H1 (cell line): ENCODE data around the gene VAV2. TPM values are rescaled to one million over a fixed set of nuclear protein-coding genes. Genes with fewer than 3 reads are reported as not detected.

Experiments used
- BRCA1 ChIP-seq: IDR thresholded peaks from 2 replicates; pipeline ENCODE4 v1.6.1; 2012; ENCODE audit warnings: low read depth, low read length, improper control_type of control experiment
- EGR1 ChIP-seq: IDR thresholded peaks from 2 replicates; pipeline ENCODE4 v1.6.1; 2011; ENCODE audit warnings: low read depth, low read length, borderline replicate concordance
- KDM1A ChIP-seq: fragments of 200-600, 300-600 bp; sonication (generic); IDR thresholded peaks from 2 replicates; pipeline ENCODE4 v1.7.1; 2016; ENCODE audit warnings: mild to moderate bottlenecking, low read length, borderline replicate concordance
- RBBP5 ChIP-seq: IDR thresholded peaks from 2 replicates; pipeline ENCODE4 v1.7.1; 2012; ENCODE audit warnings: low read depth, mild to moderate bottlenecking, inconsistent platforms, low read length, moderate library complexity, borderline replicate concordance
- TAF1 ChIP-seq: IDR thresholded peaks from 2 replicates; pipeline ENCODE4 v1.6.1; 2011; ENCODE audit warnings: mild to moderate bottlenecking, low read depth, low read length
- TBP ChIP-seq: IDR thresholded peaks from 2 replicates; pipeline ENCODE4 v1.6.1; 2011; ENCODE audit warnings: low read depth, low read length, improper control_type of control experiment
- TEAD4 ChIP-seq: IDR thresholded peaks from 2 replicates; pipeline ENCODE4 v1.6.1; 2012; ENCODE audit warnings: low read depth, low read length, inconsistent platforms, mixed read lengths
- polyA plus RNA-seq, 7 experiments: library from polyadenylated mRNA; depleted of rRNA in 3 of 7; stranded (reverse) in 5 of 7; unstranded in 2 of 7; fragments of >200 nt in 5 of 7; fragments of 200-250 nt in 2 of 7; gene quantifications; 1 replicate in 5 of 7; 2 replicates in 1 of 7; 4 replicates in 1 of 7; pipeline versions ENCODE4 v1.2.1 to v1.2.3, GENCODE V29; 2011 to 2013; ENCODE audit warnings: missing spikeins in 2 of 7, mixed read lengths in 2 of 7
- total RNA-seq: library from RNA; stranded (reverse); fragmentation: NEBNext Ultra II Directional; extraction: Animal tissue kit (Norgen Biotek cat#: 25700); gene quantifications from 2 replicates; pipeline ENCODE4 v1.2.1, GENCODE V29; 2021
- TF ChIP-seq, protein P1 (sequence below): fragments of 300-600 bp; sonication (generic); IDR thresholded peaks from 2 replicates; pipeline ENCODE4 v1.7.1; 2012; ENCODE audit warnings: low read length, moderate library complexity, mild to moderate bottlenecking, inconsistent platforms; ENCODE audit not compliant: insufficient replicate concordance

Gene VAV2
- total and polyA plus RNA-seq, 2 of the 8 experiments (the other 6 are each of a cell fraction or from before 2014, with no cell fraction given) = 13.6 to 37.6 TPM

DNA sequence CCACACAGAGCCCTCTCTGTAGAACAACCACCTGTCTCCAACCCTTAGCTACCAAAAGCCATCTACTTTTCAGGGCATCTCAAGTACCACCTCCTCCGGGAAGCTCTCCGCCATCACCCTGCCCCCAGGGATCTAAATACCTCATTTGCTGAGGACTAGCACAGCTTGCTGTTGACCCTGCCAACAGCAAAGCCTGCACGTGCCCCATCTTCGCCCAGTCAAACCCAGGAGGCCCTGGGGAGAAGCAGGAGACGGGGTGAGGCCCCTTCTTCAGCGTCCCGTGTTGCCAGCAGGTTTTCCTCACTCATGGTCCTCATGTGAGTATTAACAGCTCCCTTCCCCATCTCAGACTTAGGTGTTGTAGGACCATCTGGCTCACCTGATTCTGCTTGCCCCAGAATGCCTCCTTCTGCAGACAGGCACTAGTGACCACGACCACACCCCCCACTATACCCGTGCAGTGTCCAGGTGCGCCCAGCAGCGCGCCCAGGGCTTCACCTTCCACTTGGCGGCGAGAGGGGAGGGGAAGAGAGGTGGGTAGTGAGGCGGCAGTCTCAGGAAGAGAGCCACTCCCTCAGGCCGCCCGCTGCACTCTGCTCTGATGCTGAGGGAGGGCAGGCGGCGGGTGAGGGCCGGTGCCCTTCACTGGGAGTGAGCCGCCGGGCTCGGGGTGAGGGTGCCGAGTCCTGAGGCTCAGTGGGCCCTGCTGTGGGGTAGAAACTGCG, 11.1 kb downstream of the VAV2 start (continued):
- TF ChIP-seq, protein P1, sequence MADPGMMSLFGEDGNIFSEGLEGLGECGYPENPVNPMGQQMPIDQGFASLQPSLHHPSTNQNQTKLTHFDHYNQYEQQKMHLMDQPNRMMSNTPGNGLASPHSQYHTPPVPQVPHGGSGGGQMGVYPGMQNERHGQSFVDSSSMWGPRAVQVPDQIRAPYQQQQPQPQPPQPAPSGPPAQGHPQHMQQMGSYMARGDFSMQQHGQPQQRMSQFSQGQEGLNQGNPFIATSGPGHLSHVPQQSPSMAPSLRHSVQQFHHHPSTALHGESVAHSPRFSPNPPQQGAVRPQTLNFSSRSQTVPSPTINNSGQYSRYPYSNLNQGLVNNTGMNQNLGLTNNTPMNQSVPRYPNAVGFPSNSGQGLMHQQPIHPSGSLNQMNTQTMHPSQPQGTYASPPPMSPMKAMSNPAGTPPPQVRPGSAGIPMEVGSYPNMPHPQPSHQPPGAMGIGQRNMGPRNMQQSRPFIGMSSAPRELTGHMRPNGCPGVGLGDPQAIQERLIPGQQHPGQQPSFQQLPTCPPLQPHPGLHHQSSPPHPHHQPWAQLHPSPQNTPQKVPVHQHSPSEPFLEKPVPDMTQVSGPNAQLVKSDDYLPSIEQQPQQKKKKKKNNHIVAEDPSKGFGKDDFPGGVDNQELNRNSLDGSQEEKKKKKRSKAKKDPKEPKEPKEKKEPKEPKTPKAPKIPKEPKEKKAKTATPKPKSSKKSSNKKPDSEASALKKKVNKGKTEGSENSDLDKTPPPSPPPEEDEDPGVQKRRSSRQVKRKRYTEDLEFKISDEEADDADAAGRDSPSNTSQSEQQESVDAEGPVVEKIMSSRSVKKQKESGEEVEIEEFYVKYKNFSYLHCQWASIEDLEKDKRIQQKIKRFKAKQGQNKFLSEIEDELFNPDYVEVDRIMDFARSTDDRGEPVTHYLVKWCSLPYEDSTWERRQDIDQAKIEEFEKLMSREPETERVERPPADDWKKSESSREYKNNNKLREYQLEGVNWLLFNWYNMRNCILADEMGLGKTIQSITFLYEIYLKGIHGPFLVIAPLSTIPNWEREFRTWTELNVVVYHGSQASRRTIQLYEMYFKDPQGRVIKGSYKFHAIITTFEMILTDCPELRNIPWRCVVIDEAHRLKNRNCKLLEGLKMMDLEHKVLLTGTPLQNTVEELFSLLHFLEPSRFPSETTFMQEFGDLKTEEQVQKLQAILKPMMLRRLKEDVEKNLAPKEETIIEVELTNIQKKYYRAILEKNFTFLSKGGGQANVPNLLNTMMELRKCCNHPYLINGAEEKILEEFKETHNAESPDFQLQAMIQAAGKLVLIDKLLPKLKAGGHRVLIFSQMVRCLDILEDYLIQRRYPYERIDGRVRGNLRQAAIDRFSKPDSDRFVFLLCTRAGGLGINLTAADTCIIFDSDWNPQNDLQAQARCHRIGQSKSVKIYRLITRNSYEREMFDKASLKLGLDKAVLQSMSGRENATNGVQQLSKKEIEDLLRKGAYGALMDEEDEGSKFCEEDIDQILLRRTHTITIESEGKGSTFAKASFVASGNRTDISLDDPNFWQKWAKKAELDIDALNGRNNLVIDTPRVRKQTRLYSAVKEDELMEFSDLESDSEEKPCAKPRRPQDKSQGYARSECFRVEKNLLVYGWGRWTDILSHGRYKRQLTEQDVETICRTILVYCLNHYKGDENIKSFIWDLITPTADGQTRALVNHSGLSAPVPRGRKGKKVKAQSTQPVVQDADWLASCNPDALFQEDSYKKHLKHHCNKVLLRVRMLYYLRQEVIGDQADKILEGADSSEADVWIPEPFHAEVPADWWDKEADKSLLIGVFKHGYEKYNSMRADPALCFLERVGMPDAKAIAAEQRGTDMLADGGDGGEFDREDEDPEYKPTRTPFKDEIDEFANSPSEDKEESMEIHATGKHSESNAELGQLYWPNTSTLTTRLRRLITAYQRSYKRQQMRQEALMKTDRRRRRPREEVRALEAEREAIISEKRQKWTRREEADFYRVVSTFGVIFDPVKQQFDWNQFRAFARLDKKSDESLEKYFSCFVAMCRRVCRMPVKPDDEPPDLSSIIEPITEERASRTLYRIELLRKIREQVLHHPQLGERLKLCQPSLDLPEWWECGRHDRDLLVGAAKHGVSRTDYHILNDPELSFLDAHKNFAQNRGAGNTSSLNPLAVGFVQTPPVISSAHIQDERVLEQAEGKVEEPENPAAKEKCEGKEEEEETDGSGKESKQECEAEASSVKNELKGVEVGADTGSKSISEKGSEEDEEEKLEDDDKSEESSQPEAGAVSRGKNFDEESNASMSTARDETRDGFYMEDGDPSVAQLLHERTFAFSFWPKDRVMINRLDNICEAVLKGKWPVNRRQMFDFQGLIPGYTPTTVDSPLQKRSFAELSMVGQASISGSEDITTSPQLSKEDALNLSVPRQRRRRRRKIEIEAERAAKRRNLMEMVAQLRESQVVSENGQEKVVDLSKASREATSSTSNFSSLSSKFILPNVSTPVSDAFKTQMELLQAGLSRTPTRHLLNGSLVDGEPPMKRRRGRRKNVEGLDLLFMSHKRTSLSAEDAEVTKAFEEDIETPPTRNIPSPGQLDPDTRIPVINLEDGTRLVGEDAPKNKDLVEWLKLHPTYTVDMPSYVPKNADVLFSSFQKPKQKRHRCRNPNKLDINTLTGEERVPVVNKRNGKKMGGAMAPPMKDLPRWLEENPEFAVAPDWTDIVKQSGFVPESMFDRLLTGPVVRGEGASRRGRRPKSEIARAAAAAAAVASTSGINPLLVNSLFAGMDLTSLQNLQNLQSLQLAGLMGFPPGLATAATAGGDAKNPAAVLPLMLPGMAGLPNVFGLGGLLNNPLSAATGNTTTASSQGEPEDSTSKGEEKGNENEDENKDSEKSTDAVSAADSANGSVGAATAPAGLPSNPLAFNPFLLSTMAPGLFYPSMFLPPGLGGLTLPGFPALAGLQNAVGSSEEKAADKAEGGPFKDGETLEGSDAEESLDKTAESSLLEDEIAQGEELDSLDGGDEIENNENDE = no peak
- TF ChIP-seq TAF1 = no peak
- TF ChIP-seq TBP = no peak
- no peak for TF ChIP-seq BRCA1
- no peak for TF ChIP-seq RBBP5
- TF ChIP-seq EGR1 = no peak
- no peak for TF ChIP-seq KDM1A
- no peak for TF ChIP-seq TEAD4
